Measurements from ENCODE around the gene GFI1. TPM values are rescaled to one million over a fixed set of nuclear protein-coding genes. Genes with fewer than 3 reads are reported as not detected.

The GFI1 gene
- total RNA-seq, 1 donor from 2014 or later = 0.89 TPM

DNA sequence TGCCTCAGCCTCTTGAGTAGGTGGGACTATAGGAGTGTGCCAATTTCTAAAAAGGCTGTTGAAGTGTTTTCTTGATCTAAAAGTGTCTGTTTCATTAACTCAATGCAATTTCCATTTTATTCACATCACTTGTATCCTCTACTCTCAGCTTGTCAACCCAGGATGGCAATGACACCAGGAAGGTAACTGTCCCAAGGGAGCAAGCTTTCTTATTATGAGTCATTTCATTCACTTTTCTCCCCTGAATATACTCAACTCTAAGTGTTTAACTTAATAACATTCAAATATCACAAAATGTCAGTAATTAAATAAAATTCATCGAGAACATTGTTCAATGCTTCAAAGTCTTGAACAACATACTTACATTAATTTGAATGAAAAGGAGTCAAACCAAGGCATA is 22.9 kb upstream of the GFI1 start:
- no peaks in the 10 kb centered on the region for H3K9me3 ChIP-seq (ENCODE audit: insufficient read depth, low read depth, low read length)
- H3K27ac ChIP-seq (ENCODE audit: low read depth, low read length) = no peak overlapping the region
- H3K27me3 ChIP-seq (ENCODE audit: insufficient read depth, low read length) = no peaks in the 10 kb centered on the region
- H3K36me3 Mint-ChIP-seq (ENCODE audit: low read depth, unreplicated experiment) = peaks cover 6% of the 10 kb centered on the region
- no peaks in the 10 kb centered on the region for H3K4me1 Mint-ChIP-seq (ENCODE audit: low read depth, unreplicated experiment)
- no peak overlapping the region for H3K4me2 ChIP-seq (ENCODE audit: low read length)
- H2AFZ ChIP-seq (ENCODE audit: low read depth, low read length) = no peak overlapping the region
- no peaks in the 10 kb centered on the region for H3K79me2 ChIP-seq (ENCODE audit: insufficient read depth, low read length)
- H3K36me3 ChIP-seq (ENCODE audit: insufficient read depth, low read length) = peaks cover 2% of the 10 kb centered on the region
- H3K4me3 ChIP-seq (ENCODE audit: insufficient read depth, low read depth, low read length) = no peak overlapping the region
- FAIRE-seq (no peak), DNase-seq (ENCODE audit: low read depth) (no peak)
- H3K27me3 Mint-ChIP-seq (ENCODE audit: low read depth, unreplicated experiment) = no peaks in the 10 kb centered on the region
- no peaks in the 10 kb centered on the region for H3K9me3 Mint-ChIP-seq (ENCODE audit: unreplicated experiment)
- no peak overlapping the region for H3K4me3 Mint-ChIP-seq (ENCODE audit: unreplicated experiment)
- no peaks in the 10 kb centered on the region for H3K4me1 ChIP-seq (ENCODE audit: insufficient read depth, low read length)
- no peak overlapping the region for H3K9ac ChIP-seq (ENCODE audit: low read length)
- no peak overlapping the region for H3K27ac Mint-ChIP-seq (ENCODE audit: unreplicated experiment)
- TF ChIP-seq, protein P1, sequence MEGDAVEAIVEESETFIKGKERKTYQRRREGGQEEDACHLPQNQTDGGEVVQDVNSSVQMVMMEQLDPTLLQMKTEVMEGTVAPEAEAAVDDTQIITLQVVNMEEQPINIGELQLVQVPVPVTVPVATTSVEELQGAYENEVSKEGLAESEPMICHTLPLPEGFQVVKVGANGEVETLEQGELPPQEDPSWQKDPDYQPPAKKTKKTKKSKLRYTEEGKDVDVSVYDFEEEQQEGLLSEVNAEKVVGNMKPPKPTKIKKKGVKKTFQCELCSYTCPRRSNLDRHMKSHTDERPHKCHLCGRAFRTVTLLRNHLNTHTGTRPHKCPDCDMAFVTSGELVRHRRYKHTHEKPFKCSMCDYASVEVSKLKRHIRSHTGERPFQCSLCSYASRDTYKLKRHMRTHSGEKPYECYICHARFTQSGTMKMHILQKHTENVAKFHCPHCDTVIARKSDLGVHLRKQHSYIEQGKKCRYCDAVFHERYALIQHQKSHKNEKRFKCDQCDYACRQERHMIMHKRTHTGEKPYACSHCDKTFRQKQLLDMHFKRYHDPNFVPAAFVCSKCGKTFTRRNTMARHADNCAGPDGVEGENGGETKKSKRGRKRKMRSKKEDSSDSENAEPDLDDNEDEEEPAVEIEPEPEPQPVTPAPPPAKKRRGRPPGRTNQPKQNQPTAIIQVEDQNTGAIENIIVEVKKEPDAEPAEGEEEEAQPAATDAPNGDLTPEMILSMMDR (IDR thresholded peaks at IDR 0.05; ENCODE audit: insufficient read depth, low read depth, low read length) = no peak
- no peak for TF ChIP-seq EZH2 (IDR thresholded peaks at IDR 0.05; ENCODE audit: insufficient read depth, low read length)
- H4K20me1 ChIP-seq (ENCODE audit: insufficient read depth, low read length) = no peaks in the 10 kb centered on the region

DNA sequence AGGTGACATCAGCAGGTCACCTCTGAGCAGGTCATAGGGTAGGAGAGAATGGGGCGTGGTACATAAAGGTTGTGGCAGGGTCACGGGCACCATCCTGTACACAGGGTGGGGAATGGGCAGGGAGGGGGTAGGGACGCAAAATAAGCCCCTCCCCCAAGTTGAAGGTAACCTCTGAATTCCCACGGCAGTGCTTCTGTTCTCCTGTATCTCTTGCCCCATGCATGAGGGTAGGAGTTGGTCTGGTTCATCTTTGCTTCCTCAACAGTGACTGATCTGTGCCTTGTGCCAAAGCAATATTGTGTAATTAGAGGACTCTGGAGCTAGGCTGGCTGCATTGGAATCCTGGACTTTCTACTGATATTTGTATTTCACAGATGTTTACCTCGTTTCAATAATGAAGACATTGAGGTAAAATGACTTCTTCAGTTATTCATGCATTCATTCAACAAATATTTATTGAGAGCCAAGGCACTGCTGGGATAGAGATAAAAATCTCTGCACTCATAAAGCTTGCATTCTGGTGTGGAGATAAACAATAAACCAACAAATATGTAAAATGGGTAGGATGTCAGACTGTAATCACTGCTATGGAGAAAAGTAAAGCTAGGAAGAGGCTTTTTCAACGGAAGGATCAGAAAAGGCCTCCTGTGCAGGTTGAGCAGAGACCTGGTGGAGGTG is 18.4 kb upstream of the GFI1 start:
- Mint-ChIP-seq H3K27ac (ENCODE audit: unreplicated experiment) (peak overlapping the region; percentile 28), H3K4me1 (ENCODE audit: low read depth, unreplicated experiment) (peaks cover 8% of the 10 kb centered on the region), H3K27me3 (ENCODE audit: low read depth, unreplicated experiment) (no peaks in the 10 kb centered on the region), H3K4me3 (ENCODE audit: unreplicated experiment) (no peak overlapping the region), H3K36me3 (ENCODE audit: low read depth, unreplicated experiment) (peaks cover 3% of the 10 kb centered on the region), H3K9me3 (ENCODE audit: unreplicated experiment) (no peaks in the 10 kb centered on the region)
- H3K4me3 ChIP-seq (ENCODE audit: insufficient read depth, low read depth, low read length) = no peak overlapping the region
- no peak overlapping the region for H2AFZ ChIP-seq (ENCODE audit: low read depth, low read length)
- no peak for DNase-seq (ENCODE audit: low read depth)
- TF ChIP-seq, protein P1 (IDR thresholded peaks at IDR 0.05; ENCODE audit: insufficient read depth, low read depth, low read length) = no peak
- no peak for TF ChIP-seq EZH2 (IDR thresholded peaks at IDR 0.05; ENCODE audit: insufficient read depth, low read length)
- no peaks in the 10 kb centered on the region for H4K20me1 ChIP-seq (ENCODE audit: insufficient read depth, low read length)
- no peaks in the 10 kb centered on the region for H3K4me1 ChIP-seq (ENCODE audit: insufficient read depth, low read length)
- H3K79me2 ChIP-seq (ENCODE audit: insufficient read depth, low read length) = no peaks in the 10 kb centered on the region
- no peak overlapping the region for H3K9ac ChIP-seq (ENCODE audit: low read length)
- no peak overlapping the region for H3K4me2 ChIP-seq (ENCODE audit: low read length)
- H3K36me3 ChIP-seq (ENCODE audit: insufficient read depth, low read length) = no peaks in the 10 kb centered on the region
- no peak overlapping the region for H3K27ac ChIP-seq (ENCODE audit: low read depth, low read length)
- no peaks in the 10 kb centered on the region for H3K27me3 ChIP-seq (ENCODE audit: insufficient read depth, low read length)
- H3K9me3 ChIP-seq (ENCODE audit: insufficient read depth, low read depth, low read length) = no peaks in the 10 kb centered on the region
- no peak for FAIRE-seq

DNA sequence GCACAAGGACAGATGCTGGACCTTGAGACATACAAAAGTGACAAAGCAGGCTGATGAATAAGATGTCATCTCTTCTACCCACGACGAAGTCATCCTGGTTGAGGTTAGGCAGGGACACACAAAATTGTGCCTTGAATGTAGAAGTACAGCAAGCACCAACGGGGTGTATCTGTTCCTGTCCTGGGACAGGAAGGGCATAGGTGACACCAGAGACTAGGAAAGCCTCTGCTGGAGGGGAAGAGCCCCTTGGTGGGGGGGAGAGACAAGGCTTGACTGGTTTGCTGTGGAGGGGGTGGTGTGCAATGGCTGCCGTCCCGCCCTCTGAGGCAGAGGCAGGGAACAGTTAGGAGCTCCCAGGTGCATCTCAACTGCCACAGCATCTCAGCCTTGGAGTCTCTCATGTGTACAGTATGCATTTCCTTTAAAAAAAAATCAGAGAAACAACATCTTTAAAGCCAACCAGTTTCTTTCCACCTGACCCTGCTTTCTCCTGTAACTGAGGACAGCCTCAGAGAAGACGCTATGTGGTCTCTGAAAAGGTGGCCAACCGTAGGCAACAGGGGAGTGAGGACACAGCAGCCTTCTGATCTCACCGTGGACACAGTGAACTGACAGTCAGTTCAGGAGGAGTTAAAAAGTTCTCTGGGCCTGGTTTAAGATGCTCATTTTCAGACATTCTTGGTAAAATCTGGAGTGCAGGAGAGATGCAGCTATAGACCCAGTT is 17.7 kb upstream of the GFI1 start:
- Histone ChIP-seq H2AFZ (ENCODE audit: low read depth, low read length) (no peak overlapping the region), H3K4me2 (ENCODE audit: low read length) (no peak overlapping the region), H3K79me2 (ENCODE audit: insufficient read depth, low read length) (no peaks in the 10 kb centered on the region), H3K36me3 (ENCODE audit: insufficient read depth, low read length) (no peaks in the 10 kb centered on the region), H3K27me3 (ENCODE audit: insufficient read depth, low read length) (no peaks in the 10 kb centered on the region), H3K4me3 (ENCODE audit: insufficient read depth, low read depth, low read length) (no peak overlapping the region), H3K9ac (ENCODE audit: low read length) (no peak overlapping the region), H3K27ac (ENCODE audit: low read depth, low read length) (no peak overlapping the region), H3K4me1 (ENCODE audit: insufficient read depth, low read length) (no peaks in the 10 kb centered on the region), H4K20me1 (ENCODE audit: insufficient read depth, low read length) (no peaks in the 10 kb centered on the region), H3K9me3 (ENCODE audit: insufficient read depth, low read depth, low read length) (no peaks in the 10 kb centered on the region)
- Mint-ChIP-seq H3K27me3 (ENCODE audit: low read depth, unreplicated experiment) (no peaks in the 10 kb centered on the region), H3K36me3 (ENCODE audit: low read depth, unreplicated experiment) (no peaks in the 10 kb centered on the region), H3K4me1 (ENCODE audit: low read depth, unreplicated experiment) (peaks cover 8% of the 10 kb centered on the region), H3K27ac (ENCODE audit: unreplicated experiment) (no peak overlapping the region), H3K9me3 (ENCODE audit: unreplicated experiment) (no peaks in the 10 kb centered on the region), H3K4me3 (ENCODE audit: unreplicated experiment) (no peak overlapping the region)
- FAIRE-seq = no peak
- DNase-seq (ENCODE audit: low read depth) = no peak
- no peak for TF ChIP-seq EZH2 (IDR thresholded peaks at IDR 0.05; ENCODE audit: insufficient read depth, low read length)
- TF ChIP-seq, protein P1 (IDR thresholded peaks at IDR 0.05; ENCODE audit: insufficient read depth, low read depth, low read length) = no peak

Measured in astrocyte (in vitro differentiated cells and primary cell).